ENCODE results near the gene LAMA2.

GRCh38 chr6:129099696-129100095 lies 216.8 kb downstream of the LAMA2 start:
- TF ChIP-seq GATA2 (CRISPR knock-in tag; IDR thresholded peaks at IDR 0.05) (no peak), CTCF (IDR thresholded peaks at IDR 0.05) (no peak), NFIC (IDR thresholded peaks at IDR 0.05; ENCODE audit: borderline replicate concordance) (no peak), USF1 (IDR thresholded peaks at IDR 0.05; ENCODE audit: borderline replicate concordance, low read depth) (no peak), EP300 (IDR thresholded peaks at IDR 0.05; ENCODE audit: borderline replicate concordance in 1 of 2, low read depth in 1 of 2, low read length in 1 of 2) (no peak), MXI1 (IDR thresholded peaks at IDR 0.05; ENCODE audit: low read depth, low read length) (no peak)

Data from SK-N-SH (cell line).